Left hindlimb (tissue), 1 donor: ENCODE data around the gene ACTL7A.
"Not testable (repeated sequence)": the region's sequence is repeated elsewhere in the genome, so short reads cannot be mapped to it uniquely, and the experiment has no call there.

ENCODE experiments used
- DNase-seq: peaks from one replicate; pipeline ENCODE4 v3.0.0-alpha.2; 2018

Gene ACTL7A, protein sequence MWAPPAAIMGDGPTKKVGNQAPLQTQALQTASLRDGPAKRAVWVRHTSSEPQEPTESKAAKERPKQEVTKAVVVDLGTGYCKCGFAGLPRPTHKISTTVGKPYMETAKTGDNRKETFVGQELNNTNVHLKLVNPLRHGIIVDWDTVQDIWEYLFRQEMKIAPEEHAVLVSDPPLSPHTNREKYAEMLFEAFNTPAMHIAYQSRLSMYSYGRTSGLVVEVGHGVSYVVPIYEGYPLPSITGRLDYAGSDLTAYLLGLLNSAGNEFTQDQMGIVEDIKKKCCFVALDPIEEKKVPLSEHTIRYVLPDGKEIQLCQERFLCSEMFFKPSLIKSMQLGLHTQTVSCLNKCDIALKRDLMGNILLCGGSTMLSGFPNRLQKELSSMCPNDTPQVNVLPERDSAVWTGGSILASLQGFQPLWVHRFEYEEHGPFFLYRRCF

DNA sequence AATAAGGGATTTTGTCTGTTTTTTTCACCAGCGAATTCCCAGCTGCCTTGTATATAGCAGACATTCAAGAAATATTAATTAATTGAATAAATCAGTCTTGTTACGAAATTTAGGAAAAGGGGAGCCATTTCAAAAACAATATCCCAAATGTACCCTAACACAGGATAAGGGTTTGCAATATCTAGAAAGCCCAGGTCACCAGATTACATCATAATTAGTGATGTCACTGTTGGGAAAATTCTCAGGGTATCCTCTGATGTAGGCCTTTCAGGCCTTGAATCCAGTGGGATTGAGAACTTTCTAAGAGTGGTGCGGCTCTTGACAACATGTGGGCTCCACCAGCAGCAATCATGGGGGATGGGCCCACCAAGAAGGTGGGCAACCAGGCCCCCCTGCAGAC is at the start of gene ACTL7A:
TSS of gene ACTL7A (plus strand) at position 270 of the 400 bp plus-strand sequence. CDS start at position 327, 57 bp downstream.
- DNase-seq: no peak

DNA sequence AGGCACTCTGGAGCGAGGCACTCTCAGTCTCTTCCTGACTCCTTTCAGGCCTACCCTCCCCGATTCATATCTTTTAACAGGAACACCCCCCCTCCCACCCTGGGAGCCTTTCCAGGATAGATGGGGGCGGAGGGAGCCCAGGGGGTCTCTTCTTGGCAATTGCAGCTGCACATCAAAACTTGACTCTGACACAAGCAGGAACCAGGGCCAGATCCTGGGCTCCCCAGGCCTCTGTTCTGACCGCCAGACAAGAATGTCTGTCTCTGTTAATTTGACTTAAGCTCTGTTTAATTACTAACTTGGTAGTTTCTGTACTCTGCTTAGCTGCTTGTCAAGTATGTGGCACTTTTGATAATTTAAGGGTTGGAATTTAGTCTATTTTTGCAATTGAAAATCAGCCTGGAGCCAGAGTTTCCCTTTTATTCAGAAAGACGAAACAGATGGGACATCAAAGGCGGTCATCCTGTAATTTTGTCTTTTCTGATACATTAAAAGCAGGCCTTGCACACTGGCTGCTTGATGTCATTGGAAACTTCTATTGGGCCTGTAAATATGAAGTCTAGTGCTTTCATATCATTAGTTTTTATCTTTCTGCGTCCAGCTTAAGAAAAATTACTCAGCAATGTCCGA is 49.6 kb upstream of the ACTL7A start:
- peak; percentile 40 for DNase-seq

DNA sequence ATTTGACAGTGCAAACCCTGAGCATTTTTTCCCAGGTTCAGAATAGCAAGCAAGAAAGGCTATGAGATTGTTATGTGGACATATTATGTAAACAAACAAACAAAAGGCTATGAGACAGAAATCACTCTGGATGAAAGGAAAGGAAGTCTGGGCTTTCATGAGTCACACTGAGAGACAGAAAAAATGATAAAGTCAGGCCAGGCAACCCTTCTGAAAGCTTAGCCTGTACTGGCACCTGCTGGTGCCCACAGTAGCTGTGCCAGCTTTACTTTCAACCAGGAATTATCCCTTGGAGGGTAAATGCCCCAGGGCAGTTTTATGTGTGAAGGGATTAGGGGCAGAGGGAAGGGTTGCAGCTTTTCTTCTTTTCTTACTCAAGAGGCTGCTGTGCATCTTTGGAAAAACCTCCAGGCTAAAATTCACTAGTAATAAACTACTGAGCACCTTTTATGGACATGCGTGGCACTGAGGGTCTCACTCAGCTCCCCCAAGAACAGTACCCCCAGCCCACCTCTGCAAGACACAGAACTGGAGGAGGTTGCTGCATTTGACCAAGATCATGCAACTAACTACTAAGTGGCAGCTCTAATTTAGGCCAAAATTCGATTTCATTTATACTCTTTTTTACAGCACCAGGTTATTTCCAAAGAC is 48.0 kb upstream of the ACTL7A start:
- DNase-seq: no peak

DNA sequence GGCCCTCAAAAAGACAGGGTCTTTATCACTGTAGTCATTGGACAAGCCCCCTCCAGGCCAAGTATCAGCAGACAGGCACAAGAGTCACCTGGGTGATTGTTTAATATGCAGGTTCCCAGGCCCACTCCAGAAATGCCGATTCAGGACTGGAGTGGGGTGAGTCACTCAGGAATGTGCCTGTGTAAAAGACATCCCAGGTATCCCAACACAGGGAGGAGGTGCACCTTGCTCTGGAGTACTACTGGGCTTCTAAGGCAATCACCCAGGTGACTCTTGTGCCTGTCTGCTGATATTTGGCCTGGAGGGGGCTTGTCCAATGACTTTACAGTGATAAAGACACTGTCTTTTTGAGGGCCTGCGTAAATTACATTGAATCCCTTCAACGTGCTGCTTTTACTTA is 46.9 kb upstream of the ACTL7A start:
- DNase-seq: no peak

DNA sequence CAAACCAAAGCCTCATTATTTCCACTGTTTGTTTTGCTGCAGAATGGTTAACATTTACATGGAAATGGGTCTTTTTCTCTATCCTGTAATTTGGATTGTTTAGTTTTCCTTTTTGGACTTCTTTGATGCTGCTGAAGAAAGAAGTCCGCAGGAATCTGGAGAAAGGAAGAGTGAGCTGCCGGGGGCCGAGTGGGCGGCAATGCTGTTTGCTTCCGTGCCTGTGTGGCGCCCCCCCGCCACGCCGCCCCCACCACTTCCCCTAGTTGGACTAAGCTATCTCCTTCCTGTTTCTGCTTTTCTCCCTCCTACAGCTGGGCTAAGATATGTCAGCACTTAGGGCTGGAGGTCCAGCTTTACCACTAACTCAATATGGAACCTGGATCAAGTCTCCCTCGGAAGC is 46.0 kb upstream of the ACTL7A start:
- peak; percentile 49 for DNase-seq

DNA sequence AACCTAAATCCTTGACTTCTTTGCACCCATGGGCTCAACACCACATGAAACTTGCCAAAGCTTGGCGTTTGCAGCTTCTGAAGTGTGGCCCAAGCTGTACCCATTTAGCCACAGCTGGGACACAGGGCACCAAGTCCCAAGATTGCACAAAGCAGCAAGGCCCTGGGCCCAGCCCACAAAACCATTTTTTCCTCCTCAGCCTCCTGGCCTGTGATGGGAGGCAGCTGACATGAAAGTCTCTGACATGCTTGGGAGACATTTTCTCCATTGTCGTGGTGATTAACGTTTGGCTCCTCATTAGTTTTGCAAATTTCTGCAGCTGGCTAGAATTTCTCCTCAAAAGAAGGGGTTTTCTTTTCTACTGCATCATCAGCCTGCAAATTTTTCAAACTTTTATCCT is 38.2 kb upstream of the ACTL7A start:
- no peak for DNase-seq

DNA sequence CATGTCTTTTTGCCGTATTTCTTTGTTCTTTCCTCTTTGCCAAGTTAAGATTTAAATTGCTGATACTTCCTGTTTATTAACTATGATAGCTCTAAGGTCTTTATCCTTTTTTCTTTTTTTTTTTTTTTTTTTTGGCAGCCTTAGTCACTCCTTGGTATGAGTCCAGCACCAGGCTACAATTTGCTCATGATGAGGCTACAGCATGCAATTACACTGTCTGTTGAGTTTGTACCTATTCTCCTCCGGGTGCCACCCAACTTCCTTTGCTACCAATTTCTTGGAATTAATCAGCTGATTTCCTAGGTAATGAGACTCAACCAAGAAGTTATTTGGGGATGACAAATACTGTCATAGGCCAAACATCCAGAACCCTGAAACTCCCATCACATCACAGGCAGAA is 31.8 kb upstream of the ACTL7A start:
- no peak for DNase-seq

DNA sequence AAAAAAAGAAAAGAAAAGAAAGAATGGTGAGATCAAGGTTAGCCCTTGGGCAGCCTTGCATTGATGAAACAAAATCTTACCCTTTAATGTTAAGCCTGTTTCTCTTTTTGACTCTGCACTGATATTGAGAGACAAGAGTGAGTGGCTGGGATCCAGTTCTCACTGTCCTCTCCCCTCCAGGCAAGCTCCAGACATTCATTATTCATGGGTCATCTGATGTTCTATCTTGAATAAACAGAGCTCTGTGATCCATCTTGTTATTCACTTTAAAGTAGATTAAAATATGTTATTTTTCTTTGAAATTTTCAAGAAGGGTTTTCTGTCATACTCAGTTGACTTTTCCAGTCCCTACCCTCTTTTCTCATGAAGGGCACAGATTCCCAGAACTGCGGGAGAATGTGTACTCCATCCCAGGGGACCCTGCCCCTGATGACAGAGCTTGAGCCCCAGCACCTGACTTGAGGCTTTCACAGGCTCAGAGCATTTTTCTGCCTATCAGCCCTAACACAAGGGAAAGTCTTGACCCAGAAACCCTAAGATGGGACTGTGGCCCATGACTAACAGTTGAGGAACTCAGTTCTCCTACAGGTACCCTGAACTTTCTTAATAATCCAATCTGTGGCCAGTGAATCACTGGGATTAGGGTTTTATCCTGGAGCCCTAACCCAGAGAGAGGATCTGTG is 30.4 kb upstream of the ACTL7A start:
- no peak for DNase-seq

DNA sequence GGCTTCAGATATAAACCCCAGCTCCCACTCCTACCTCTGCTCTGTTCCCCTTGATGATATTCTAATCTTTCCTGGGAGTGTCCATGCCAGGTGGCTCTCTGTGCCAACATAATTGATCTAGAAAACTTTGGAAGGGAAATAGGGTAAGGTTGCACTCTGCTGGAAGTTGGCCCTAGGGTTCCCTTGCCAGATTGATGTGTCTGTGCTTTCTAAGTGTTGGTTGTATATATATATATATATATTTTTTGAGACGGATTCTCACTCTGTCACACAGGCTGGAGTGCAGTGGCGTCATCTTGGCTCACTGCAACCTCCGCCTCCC is 29.9 kb upstream of the ACTL7A start:
- no peak for DNase-seq

DNA sequence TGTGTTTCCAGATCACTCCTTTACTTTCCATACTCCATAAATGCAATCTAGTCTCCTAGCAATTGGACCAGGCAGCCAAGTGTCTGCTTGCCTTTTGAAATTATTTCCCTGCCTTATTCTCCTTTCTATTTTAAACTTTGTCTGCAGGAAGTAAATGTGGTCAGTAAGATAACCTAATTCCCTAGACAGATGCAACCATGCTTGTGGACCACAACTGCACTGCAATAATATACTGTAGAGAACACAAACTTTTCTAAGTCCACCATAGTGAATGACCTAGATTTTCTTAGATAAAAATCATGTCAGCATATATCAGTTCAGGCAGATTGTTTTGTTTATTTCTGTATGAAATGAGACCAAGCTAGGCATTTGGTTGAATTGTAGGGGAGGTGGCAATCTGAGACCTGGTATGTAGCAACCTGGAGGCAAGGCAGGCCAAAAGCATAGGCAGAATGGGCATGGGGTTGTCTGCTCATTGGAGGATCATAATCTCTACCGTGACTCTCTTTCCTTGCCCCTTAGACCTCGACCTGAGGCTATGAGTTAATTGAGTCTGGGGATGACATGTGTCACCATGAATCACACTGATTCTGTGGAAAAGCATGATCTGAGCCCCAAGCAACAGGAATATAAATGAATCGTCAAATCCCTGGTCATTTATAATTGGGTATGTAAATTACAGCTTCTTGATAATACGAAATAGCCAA is 27.0 kb upstream of the ACTL7A start:
- DNase-seq: no peak

DNA sequence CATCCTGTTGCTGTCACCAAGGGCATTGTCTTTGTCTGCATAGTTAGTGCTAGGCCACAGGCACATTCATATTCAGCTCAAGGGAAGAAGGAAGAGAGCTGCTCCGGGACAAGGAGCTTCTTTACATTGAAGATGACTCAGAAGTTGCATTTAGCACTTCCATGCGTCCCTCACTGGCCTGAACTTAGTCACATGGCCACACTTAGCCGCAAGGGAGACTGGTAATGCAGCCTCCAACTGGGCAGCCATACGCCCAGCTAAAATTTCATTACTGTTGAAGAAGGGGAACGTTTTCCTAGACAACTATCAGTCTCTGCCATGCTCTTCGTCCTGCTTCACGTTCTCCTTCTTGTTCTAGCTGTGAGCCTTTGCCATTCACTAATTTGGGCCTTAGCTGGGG is 26.2 kb upstream of the ACTL7A start:
- DNase-seq: no peak

DNA sequence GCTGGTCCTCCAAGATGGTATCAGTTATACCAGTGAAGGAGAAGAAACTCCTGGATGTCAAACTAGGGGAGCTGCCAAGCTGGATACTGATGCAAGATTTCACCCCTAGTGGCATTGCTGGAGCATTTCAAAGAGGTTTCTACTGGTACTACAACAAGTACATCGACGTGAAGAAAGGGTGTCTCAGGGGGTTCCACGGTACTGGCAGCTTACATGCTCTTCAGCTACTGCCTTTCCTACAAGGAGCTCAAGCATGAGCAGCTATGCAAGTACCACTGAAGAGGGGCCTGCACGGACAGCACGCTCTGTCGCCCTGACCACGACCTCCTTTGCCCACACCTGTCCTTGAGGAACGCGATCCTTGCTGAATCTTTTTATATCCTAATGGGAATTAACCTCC is 25.7 kb upstream of the ACTL7A start:
- no peak for DNase-seq

DNA sequence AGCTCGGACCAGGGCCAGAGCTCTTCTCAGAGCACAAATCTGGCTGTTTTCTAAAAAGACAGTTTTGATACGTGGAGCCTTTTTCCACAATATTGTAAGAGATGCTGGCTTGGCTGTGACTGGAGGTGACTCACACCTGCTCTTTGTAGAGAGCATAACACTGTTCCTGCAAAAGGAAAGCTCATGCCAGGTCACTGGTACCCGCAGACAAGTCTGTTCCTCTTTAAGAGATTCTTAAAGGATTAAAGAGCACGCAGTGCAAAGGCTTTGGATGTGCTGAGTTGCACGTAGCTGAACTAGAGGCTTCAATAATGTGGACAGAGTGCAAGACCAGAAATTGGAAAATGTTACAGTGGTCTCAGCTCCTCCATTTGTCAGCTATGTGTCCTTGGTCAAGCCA is 25.3 kb upstream of the ACTL7A start:
- no peak for DNase-seq

DNA sequence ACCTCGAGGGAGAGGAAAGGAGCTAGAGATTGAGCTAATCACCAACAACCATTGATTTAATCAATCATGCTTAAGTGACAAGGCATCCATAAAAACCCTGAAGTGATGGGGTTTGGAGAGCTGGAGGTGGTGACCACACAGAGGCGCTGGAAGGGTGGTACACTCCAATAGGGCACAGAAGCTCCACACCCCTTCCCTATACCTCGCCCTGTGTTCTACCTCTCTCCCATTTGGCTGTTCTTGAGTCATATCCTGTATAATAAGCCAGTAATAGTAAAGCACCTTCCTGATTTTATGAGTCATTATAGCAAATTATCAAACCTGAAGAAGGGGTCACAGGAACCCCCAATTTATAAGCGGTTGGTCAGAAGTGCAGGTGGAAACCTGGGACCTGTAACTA is 24.5 kb upstream of the ACTL7A start:
- no peak for DNase-seq

DNA sequence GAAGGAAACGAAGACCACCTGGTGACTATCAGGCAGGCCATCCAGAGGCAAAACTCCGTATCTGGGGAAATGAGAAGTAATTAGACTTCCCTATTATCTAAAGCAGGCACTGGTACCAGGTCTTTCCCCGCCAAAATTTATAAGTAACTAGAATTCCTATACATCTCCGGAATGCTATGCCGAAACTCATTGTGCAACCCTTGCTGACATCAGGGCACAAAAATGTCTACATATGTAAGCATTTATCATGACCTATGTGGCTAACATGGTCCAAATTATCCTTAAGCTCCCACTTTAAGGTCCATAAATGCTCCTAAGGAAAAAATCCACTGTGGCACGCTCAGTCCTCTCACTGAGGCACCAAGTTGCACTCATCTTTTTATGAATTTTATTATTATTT is 24.0 kb upstream of the ACTL7A start:
- no peak for DNase-seq

DNA sequence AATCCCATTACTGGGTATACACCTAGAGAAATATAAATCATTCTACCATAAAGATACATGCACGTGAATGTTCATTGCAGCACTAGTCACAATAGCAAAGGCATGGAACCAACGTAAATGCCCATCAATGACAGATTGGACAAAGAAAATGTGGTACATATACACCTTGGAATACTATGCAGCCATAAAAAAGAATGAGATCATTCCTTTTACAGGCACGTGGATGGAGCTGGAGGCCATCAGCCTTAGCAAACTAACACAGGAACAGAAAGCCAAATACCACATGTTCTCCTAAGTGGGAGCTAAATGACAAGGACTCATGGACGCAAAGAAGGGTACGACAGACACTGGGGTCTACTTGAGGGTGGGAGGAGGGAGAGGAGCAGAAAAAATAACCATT is 22.5 kb upstream of the ACTL7A start:
- DNase-seq: not testable (repeated sequence)

DNA sequence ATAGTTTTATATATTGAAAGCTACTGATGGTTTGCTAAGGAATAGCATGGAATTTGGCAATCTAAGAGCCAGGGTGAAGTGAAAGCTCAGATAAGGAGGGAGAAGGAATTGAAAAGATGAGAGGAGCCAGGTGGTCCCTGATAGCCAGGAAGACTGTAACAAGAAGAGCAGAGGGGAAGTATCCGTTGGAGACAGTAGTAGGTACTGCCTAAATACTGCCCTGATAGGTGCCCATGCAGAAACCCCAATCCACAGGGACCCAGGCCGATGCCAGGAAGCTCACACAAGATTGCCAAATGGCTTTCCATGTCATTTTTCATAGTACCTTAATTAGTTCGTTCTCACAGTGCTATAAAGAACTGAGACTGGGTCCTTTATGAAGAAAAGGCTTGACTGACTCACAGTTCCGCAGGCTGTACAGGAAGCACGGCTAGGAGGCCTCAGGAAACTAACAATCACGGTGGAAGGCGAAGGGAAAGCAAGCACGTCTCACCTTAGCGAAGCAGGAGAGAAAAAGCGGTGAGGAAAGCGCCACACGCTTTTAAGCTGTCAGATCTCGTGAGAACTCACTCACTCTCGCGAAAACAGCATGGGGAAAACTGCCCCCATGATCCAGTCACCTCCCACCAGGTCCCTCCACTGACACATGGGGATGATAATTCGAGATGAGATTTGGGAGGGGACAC is 19.3 kb upstream of the ACTL7A start:
- DNase-seq: no peak

DNA sequence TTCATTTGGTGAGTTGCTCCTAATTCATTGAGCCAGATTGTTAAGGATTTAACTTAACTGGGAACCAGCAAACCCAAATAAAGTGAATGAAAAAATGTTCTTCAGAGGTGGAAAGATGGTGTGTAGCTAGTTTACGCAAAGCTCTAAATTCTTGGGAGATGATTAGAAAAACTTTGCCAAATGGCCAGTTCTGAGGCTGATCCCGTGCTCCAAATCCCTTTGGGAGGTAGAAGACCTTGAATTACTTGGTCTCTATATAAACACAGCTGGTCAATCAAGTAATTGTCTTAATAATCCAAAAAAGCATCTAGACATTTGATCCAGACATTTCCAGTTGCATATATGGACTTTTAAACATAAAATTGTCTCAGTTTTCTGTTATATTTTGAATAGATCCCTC is 17.7 kb upstream of the ACTL7A start:
- DNase-seq: no peak

DNA sequence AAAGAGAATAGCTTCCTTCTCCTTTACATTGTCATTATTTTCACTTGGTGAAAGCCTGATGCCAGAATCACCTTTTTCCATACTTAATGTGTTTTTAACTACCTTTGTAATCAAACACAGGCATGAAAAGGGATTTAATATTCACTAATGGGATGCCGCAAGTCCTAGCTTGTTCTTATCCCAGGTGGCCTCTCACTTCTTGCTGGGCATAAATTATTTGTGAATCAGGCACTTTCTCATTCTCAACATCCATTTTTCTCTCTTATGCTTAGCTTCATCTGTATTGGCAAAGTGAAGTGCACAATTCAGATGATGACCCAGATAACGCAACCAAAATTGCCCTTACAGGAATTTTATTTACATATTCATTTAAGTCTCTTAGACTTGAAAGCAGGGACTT is 17.2 kb upstream of the ACTL7A start:
- DNase-seq: no peak

DNA sequence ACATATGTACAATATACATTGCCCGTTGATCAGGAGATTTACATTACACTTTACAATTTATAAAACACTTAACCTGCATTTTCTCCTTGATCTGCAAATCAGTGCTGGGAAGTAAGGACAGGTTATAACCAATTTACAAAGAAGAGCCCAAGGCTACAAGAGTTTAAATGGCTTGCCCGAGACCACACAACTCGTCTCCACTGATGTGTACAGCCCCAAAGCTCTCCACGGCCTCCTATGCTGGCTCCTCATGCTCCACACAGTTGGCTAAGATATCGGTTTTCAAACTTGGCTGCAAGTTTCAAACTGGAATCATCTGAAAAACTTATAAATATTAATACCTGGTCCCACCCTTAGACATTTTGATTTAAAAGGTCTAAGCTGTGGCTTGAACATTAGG is 16.6 kb upstream of the ACTL7A start:
- no peak for DNase-seq

DNA sequence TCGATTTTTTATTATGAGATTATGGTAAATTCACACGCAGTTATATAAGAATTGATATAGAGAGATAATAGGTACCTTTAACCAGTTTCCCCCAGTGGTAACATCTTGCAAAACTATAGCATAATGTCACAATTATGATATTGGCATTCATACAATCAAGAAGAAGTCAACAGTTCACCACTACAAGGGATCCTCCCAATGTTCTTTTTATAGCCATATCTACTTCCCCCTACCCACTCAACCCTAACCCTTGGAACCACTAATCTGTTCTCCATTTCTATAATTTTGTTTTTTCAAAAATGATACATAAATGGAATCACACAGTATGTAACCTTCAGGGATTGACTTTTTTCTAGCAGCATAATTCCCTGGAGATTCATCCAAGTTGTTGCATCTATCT is 16.1 kb upstream of the ACTL7A start:
- no peak for DNase-seq

DNA sequence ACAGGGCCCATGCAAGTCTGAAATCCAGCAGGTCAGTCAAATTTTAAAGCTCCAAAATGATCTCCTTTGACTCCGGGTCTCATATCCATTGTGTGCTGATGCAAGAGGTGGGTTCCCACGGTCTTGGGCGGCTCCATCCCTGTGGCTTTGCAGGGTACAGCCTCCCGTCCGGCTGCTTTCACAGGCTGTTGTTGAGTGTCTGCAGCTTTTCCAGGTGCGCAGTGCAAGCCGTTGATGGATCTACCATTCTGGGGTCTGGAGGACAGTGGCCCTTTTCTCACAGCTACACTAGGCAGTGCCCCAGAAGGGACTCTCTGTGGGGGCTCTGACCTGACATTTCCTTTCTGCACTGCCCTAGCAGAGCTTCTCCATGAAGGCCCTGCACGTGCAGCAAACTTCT is 13.8 kb upstream of the ACTL7A start:
- not testable (repeated sequence) for DNase-seq
